Gastroesophageal sphincter (tissue), 3 donors: ENCODE data around the gene SCAPER.

Experiments used
- EP300 ChIP-seq: sonication (generic); formaldehyde crosslinking; IDR thresholded peaks from one replicate; pipeline ENCODE4 v1.6.1; 2017; ENCODE audit warnings: antibody characterized with exemption, mild to moderate bottlenecking
- POLR2A ChIP-seq, 2 donors: fragments of 450-650 bp; IDR thresholded peaks; one replicate each; pipeline ENCODE4 v1.6.1; 2017; ENCODE audit warnings: antibody characterized with exemption in 2 of 2, mild to moderate bottlenecking in 2 of 2, moderate library complexity in 1 of 2
- TF ChIP-seq, protein P1 (sequence below), 4 experiments: fragments of 200-600 bp in 2 of 4; fragments of 450-650 bp in 2 of 4; sonication (generic) in 1 of 4; IDR thresholded peaks; one replicate each; pipeline ENCODE4 v1.5.1; 2017 to 2019; ENCODE audit warnings: antibody characterized with exemption in 4 of 4, mild to moderate bottlenecking in 2 of 4, moderate library complexity in 2 of 4

DNA sequence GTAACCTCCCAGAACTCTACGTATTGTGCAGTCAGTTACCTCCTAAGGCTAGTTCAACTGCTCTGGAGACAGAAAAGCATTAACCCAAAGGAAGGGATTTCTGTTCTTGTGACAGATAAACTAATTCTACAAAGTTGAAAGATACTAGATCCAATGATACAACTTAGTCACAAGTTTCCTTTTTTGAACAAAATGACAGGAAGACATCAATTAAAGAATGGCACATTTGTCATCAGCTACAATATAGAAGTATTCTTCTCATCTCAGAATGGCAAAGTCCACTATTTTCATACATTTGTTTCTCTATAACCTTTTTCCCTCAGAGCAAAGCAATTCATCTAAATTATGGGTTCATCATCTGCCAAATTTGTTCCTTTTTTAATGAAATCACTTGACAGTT, 524.9 kb downstream of the SCAPER start:
- TF ChIP-seq, protein P1, sequence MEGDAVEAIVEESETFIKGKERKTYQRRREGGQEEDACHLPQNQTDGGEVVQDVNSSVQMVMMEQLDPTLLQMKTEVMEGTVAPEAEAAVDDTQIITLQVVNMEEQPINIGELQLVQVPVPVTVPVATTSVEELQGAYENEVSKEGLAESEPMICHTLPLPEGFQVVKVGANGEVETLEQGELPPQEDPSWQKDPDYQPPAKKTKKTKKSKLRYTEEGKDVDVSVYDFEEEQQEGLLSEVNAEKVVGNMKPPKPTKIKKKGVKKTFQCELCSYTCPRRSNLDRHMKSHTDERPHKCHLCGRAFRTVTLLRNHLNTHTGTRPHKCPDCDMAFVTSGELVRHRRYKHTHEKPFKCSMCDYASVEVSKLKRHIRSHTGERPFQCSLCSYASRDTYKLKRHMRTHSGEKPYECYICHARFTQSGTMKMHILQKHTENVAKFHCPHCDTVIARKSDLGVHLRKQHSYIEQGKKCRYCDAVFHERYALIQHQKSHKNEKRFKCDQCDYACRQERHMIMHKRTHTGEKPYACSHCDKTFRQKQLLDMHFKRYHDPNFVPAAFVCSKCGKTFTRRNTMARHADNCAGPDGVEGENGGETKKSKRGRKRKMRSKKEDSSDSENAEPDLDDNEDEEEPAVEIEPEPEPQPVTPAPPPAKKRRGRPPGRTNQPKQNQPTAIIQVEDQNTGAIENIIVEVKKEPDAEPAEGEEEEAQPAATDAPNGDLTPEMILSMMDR (IDR thresholded peaks at IDR 0.05): no peak
- no peak for TF ChIP-seq EP300
- no peak for TF ChIP-seq POLR2A (IDR thresholded peaks at IDR 0.05)
